ENCODE results near the gene SART1.
"Not testable (repeated sequence)": the region's sequence is repeated elsewhere in the genome, so short reads cannot be mapped to it uniquely, and the experiment has no call there.

The SART1 gene

DNA sequence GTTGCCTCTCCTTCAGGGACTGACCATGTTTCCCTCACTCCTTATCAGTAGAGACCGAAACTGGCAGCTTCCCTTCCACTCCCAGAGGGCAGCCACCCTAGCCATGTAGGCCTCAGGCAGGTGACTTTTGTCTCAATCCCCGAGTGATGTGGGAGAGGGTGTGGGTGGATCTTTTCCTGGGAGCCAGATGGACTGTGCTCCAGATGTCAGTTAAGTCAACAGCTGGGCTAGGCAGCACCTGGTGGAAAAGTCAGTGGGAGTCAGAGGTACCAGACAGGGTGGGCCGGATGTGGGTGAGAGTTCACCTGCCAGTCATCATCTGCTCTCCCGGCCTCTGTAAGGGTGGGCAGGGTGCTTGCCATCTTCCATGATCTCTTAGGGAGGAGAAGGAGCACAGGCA lies 42.7 kb downstream of the SART1 start:
- H3K36me3 ChIP-seq (ENCODE audit: control insufficient read depth, insufficient read depth, low read length), result peaks cover 31% of the 10 kb centered on the region
- H3K4me1 ChIP-seq (ENCODE audit: control insufficient read depth, insufficient read depth, low read length), result peaks cover 17% of the 10 kb centered on the region
- no peak overlapping the region for H3K9ac ChIP-seq (ENCODE audit: low read length)
- H3K4me3 ChIP-seq (ENCODE audit: low read depth, low read length), result no peak overlapping the region
- H3K9me3 ChIP-seq (ENCODE audit: control insufficient read depth, insufficient read depth, low read depth, low read length), result no peaks in the 10 kb centered on the region
- no peak overlapping the region for H3K27ac ChIP-seq (ENCODE audit: low read depth, low read length)
- H3K27me3 ChIP-seq (ENCODE audit: control insufficient read depth, insufficient read depth, low read length), result no peaks in the 10 kb centered on the region

DNA sequence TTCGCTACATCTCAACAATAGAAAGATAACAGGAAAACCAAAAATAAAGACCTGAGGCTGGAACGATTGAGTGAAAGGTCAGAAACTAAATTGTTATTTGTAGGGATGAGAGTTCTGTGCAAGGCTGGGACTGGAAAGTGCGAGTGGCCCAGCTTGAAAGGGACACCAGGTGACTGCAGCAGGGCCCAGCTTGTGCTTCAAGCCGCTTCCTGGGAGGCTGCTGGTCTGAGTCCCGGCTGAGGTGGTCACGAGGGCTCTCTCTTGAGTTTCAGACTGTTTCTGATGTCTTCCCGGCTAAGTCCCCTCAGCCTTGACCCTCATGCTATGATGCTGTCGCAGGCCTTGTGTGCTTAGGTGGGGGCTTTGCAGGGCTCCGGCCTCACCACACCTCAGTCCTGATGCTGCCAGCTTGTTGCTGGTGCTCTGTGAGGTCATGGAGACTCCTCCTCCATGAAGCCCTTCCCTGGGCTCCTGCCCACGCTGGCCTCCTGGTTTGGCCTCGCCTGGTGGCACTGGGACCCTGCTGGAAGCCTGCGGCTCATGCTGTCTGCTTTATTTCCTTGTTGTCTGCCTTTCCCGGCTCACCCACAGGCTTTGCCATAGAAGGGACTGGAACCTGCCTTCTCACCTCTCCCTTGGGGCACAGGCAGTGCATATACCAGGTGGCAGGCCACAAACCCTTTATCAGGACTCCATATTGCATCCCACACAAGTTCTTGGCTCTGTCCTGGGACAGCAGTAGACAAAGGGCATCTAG lies 44.8 kb downstream of the SART1 start:
- Histone ChIP-seq H3K9me3 (ENCODE audit: control insufficient read depth, insufficient read depth, low read depth, low read length) (no peaks in the 10 kb centered on the region), H3K27me3 (ENCODE audit: control insufficient read depth, insufficient read depth, low read length) (peaks cover 1% of the 10 kb centered on the region), H3K27ac (ENCODE audit: low read depth, low read length) (no peak overlapping the region), H3K4me3 (ENCODE audit: low read depth, low read length) (no peak overlapping the region), H3K9ac (ENCODE audit: low read length) (peak overlapping the region; percentile 27), H3K4me1 (ENCODE audit: control insufficient read depth, insufficient read depth, low read length) (peaks cover 17% of the 10 kb centered on the region), H3K36me3 (ENCODE audit: control insufficient read depth, insufficient read depth, low read length) (peaks cover 18% of the 10 kb centered on the region)

DNA sequence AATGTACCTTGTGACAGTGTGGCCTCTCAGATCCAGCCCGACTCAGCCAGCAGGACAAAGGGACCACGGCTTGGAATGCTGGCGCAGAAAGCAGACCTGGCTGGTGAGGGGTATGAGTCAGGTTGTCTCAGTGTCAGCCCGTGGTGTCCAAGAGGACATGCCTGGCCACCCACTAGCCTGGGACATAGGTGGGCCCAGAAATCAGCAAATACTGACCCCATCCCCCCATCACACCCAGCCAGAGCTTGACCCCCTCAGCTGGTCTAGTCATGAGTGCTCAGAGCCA lies 45.3 kb downstream of the SART1 start:
- Histone ChIP-seq H3K4me1 (ENCODE audit: control insufficient read depth, insufficient read depth, low read length) (peaks cover 17% of the 10 kb centered on the region), H3K9me3 (ENCODE audit: control insufficient read depth, insufficient read depth, low read depth, low read length) (no peaks in the 10 kb centered on the region), H3K27me3 (ENCODE audit: control insufficient read depth, insufficient read depth, low read length) (peaks cover 7% of the 10 kb centered on the region), H3K4me3 (ENCODE audit: low read depth, low read length) (no peak overlapping the region), H3K9ac (ENCODE audit: low read length) (peak overlapping the region; percentile 27), H3K27ac (ENCODE audit: low read depth, low read length) (no peak overlapping the region), H3K36me3 (ENCODE audit: control insufficient read depth, insufficient read depth, low read length) (peaks cover 18% of the 10 kb centered on the region)

DNA sequence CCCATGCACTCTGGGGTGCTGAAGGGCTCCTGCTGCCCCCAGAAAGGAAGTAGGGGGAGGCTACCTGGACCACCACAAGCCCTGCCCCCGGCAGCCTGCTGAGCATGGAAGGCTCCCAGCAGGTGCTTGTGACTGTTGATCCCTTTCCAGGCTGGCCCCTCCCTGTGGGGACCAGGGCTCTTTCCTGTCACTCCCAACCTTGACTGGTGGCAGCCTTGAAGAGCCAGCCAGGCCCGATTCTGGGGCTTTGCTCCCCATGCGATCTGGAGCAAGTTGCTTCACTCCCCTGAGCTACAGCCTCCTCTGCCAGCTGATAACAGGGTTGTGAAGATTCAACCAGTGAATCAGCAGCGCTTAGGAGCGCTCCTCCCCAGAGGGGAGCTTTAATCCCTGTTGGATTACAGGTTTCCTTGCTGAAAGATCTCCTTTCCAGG lies 45.7 kb downstream of the SART1 start:
- peaks cover 18% of the 10 kb centered on the region for H3K36me3 ChIP-seq (ENCODE audit: control insufficient read depth, insufficient read depth, low read length)
- no peaks in the 10 kb centered on the region for H3K9me3 ChIP-seq (ENCODE audit: control insufficient read depth, insufficient read depth, low read depth, low read length)
- H3K9ac ChIP-seq (ENCODE audit: low read length), result peak overlapping the region; percentile 27
- no peak overlapping the region for H3K4me3 ChIP-seq (ENCODE audit: low read depth, low read length)
- peaks cover 17% of the 10 kb centered on the region for H3K4me1 ChIP-seq (ENCODE audit: control insufficient read depth, insufficient read depth, low read length)
- H3K27ac ChIP-seq (ENCODE audit: low read depth, low read length), result no peak overlapping the region
- H3K27me3 ChIP-seq (ENCODE audit: control insufficient read depth, insufficient read depth, low read length), result peaks cover 10% of the 10 kb centered on the region

DNA sequence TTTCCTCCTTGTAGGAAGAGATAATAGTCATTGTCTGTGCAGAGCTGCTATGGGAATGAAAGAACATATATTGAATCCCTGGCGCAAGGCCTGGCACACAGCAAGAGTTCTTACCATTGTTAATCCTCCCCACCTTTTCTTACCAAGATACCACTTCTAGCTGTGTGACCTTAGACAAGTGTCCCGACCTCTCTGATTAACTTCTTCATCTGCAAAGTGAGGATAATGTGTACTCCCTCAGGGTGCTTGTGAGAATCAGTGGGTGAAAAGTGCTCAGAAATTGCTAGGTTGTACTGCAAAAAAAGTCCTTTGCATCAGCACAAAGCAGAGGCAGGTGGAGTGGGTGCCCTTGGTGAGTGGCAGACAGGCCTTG lies 46.5 kb downstream of the SART1 start:
- Histone ChIP-seq H3K36me3 (ENCODE audit: control insufficient read depth, insufficient read depth, low read length) (peaks cover 18% of the 10 kb centered on the region), H3K4me3 (ENCODE audit: low read depth, low read length) (no peak overlapping the region), H3K27me3 (ENCODE audit: control insufficient read depth, insufficient read depth, low read length) (peaks cover 16% of the 10 kb centered on the region), H3K27ac (ENCODE audit: low read depth, low read length) (no peak overlapping the region), H3K4me1 (ENCODE audit: control insufficient read depth, insufficient read depth, low read length) (peaks cover 22% of the 10 kb centered on the region), H3K9me3 (ENCODE audit: control insufficient read depth, insufficient read depth, low read depth, low read length) (no peaks in the 10 kb centered on the region), H3K9ac (ENCODE audit: low read length) (no peak overlapping the region)

DNA sequence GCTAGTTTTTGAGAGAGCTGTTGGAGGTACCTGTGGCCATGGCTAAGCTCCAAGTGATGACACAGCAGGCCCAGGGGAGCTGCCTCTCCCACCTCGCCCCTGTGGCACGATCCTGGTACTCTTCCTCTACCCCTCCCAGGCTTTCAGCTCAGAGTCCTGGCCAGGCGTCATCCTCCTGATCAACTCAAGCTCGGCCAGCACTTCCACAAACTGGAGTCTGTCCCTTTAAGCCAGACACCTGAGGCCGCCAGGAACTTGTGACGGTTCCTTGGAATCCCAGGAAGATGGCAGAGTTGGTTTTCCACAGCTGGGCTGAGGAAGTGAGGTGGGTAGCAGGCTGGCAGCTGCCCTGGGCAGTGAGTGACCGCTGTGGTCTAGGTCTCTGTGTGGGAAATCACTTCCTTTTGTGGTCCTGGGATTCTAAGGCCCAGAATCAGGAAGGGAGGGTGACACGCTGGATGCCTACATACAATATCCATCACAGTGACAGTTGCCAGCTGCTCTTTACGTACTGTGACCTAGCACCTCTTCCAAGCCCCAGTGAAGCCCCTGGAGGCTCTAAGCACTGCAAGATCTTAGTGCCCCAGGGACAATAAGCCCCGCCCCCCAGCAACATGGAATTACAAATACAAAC lies 47.1 kb downstream of the SART1 start:
- no peak overlapping the region for H3K4me3 ChIP-seq (ENCODE audit: low read depth, low read length)
- H3K27me3 ChIP-seq (ENCODE audit: control insufficient read depth, insufficient read depth, low read length), result peaks cover 16% of the 10 kb centered on the region
- no peak overlapping the region for H3K9ac ChIP-seq (ENCODE audit: low read length)
- H3K9me3 ChIP-seq (ENCODE audit: control insufficient read depth, insufficient read depth, low read depth, low read length), result no peaks in the 10 kb centered on the region
- no peak overlapping the region for H3K27ac ChIP-seq (ENCODE audit: low read depth, low read length)
- peaks cover 15% of the 10 kb centered on the region for H3K36me3 ChIP-seq (ENCODE audit: control insufficient read depth, insufficient read depth, low read length)
- H3K4me1 ChIP-seq (ENCODE audit: control insufficient read depth, insufficient read depth, low read length), result peaks cover 24% of the 10 kb centered on the region

DNA sequence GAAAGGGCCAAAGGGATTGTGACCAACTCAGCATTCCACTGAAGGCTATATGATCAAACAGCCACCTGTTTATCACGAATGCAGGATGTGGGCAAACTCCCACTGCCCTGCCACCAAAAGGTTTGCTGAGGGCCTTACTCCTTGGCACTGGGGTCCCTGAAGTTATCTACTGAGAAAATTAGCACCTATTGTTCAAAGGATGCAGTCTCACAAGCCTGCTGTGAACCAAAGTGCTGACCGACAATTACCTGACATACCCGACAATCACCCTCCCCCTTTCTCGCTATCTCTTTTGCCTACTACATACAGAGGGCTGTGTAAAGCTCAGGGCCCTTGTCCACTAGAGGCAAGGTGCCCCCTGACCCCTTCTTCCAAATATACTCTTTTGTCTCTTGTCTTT lies 48.5 kb downstream of the SART1 start:
- not testable (repeated sequence) for H3K4me3 ChIP-seq (ENCODE audit: low read depth, low read length); H3K9ac ChIP-seq (ENCODE audit: low read length); H3K36me3 ChIP-seq (ENCODE audit: control insufficient read depth, insufficient read depth, low read length); H3K9me3 ChIP-seq (ENCODE audit: control insufficient read depth, insufficient read depth, low read depth, low read length); H3K27ac ChIP-seq (ENCODE audit: low read depth, low read length)
- H3K4me1 ChIP-seq (ENCODE audit: control insufficient read depth, insufficient read depth, low read length), result peaks cover 24% of the 10 kb centered on the region
- peaks cover 16% of the 10 kb centered on the region for H3K27me3 ChIP-seq (ENCODE audit: control insufficient read depth, insufficient read depth, low read length)

DNA sequence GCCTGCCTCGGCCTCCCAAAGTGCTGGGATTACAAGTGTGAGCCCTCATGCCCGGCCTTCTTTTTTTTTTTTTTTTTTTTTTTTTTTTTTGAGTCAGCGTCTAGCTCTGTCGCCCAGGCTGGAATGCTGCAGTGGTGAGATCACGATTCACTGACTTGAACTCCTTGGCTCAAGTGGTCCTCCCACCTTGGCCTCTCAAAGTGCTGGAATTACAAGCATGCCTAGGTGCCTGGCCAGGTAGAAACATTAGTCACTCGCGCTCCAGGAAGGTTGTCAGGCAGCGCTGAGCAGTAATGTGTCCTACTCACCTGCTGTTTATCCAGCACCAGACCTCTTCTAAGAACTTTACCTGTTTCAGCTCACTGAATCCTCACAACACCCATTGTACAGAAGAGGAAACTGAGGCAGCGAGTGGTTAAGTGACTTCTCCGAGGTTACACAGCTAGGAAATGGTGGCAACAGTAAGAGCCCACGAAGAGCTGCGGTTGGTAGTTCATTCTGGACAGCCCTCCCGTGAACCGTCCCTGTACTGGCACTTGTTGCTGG lies 49.8 kb downstream of the SART1 start:
- Histone ChIP-seq H3K27me3 (ENCODE audit: control insufficient read depth, insufficient read depth, low read length) (peaks cover 16% of the 10 kb centered on the region), H3K4me1 (ENCODE audit: control insufficient read depth, insufficient read depth, low read length) (peaks cover 24% of the 10 kb centered on the region), H3K9ac (ENCODE audit: low read length) (no peak overlapping the region), H3K4me3 (ENCODE audit: low read depth, low read length) (peak overlapping the region; percentile 39), H3K27ac (ENCODE audit: low read depth, low read length) (no peak overlapping the region), H3K36me3 (ENCODE audit: control insufficient read depth, insufficient read depth, low read length) (no peaks in the 10 kb centered on the region; the same call in 1 of the 2 replicates), H3K9me3 (ENCODE audit: control insufficient read depth, insufficient read depth, low read depth, low read length) (no peaks in the 10 kb centered on the region)

DNA sequence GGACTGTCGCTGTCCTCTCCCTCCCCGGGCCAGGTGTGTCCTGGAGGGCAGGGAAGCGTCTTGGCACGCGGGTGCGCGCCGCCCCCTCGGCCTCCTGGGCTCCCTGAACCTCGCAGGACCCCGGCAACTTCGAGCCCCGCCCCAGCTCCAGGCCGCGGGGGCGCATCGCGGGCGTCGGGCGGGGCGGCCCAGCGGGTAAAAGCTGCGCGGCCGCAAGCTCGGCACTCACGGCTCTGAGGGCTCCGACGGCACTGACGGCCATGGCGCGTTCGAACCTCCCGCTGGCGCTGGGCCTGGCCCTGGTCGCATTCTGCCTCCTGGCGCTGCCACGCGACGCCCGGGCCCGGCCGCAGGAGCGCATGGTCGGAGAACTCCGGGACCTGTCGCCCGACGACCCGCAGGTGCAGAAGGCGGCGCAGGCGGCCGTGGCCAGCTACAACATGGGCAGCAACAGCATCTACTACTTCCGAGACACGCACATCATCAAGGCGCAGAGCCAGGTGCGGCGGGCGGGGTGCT lies 50.3 kb downstream of the SART1 start, which contains the start of gene CST6:
CST6 (plus strand) TSS at position 224 of the 519 bp plus-strand sequence; CDS start at position 261, 37 bp downstream.
- Histone ChIP-seq H3K27ac (ENCODE audit: low read depth, low read length) (no peak within 1 kb of the TSS), H3K4me1 (ENCODE audit: control insufficient read depth, insufficient read depth, low read length) (peaks cover 18% of the 10 kb centered on the region), H3K9ac (ENCODE audit: low read length) (no peak within 1 kb of the TSS), H3K4me3 (ENCODE audit: low read depth, low read length) (peak within 1 kb of the TSS; percentile 39), H3K9me3 (ENCODE audit: control insufficient read depth, insufficient read depth, low read depth, low read length) (no peaks in the 10 kb centered on the region), H3K27me3 (ENCODE audit: control insufficient read depth, insufficient read depth, low read length) (peaks cover 16% of the 10 kb centered on the region), H3K36me3 (ENCODE audit: control insufficient read depth, insufficient read depth, low read length) (no peaks in the 10 kb centered on the region)

DNA sequence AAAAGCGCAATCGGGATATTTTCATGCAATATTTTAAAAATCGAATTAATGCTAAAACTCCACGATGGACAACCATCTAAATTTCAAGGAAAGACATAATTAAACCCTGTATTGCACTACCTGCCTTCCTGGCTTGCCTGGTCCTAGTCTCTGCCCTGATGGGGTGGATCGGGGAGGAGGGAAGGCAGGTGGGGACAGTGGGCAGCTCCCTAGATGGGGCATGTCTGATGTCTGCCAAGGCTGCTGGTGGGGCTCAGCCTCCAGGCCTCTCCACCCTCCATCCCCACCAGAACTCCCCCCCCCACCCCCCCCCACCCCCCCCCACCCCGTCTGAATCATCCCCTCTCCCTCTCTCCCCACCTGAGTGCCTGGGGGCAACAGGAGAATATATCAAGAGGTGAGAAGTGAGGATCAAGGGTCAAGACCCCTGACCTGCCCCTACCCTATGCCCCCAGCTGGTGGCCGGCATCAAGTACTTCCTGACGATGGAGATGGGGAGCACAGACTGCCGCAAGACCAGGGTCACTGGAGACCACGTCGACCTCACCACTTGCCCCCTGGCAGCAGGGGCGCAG lies 50.9 kb downstream of the SART1 start:
- Histone ChIP-seq H3K4me3 (ENCODE audit: low read depth, low read length) (no peak overlapping the region; the same call in 1 of the 2 replicates), H3K27me3 (ENCODE audit: control insufficient read depth, insufficient read depth, low read length) (peaks cover 16% of the 10 kb centered on the region), H3K27ac (ENCODE audit: low read depth, low read length) (no peak overlapping the region), H3K9me3 (ENCODE audit: control insufficient read depth, insufficient read depth, low read depth, low read length) (no peaks in the 10 kb centered on the region), H3K36me3 (ENCODE audit: control insufficient read depth, insufficient read depth, low read length) (no peaks in the 10 kb centered on the region), H3K9ac (ENCODE audit: low read length) (no peak overlapping the region), H3K4me1 (ENCODE audit: control insufficient read depth, insufficient read depth, low read length) (peaks cover 12% of the 10 kb centered on the region; the same call in 1 of the 2 replicates)
